Kidney epithelial cell (primary cell): Measurements from ENCODE around the gene LCE3C. TPM values are rescaled to one million over a fixed set of nuclear protein-coding genes. Genes with fewer than 3 reads are reported as not detected.

ENCODE experiments used
- DNase-seq: peaks from one replicate; pipeline ENCODE4 v3.0.0-alpha.2; 2010; ENCODE audit warnings: low read depth
- H3K27me3 ChIP-seq: 2 replicates; pipeline ENCODE4 v1.6.0; 2011; ENCODE audit warnings: low read length; ENCODE audit not compliant: control insufficient read depth, insufficient read depth
- H3K36me3 ChIP-seq: 2 replicates; pipeline ENCODE4 v1.5.1; 2011; ENCODE audit warnings: low read length; ENCODE audit not compliant: control insufficient read depth, insufficient read depth
- H3K4me3 ChIP-seq: 2 replicates; pipeline ENCODE4 v1.5.1; 2011; ENCODE audit warnings: low read depth, mild to moderate bottlenecking, control low read depth, low read length
- total RNA-seq: library from RNA; depleted of rRNA; stranded (reverse); fragments of >200 nt; gene quantifications from 2 replicates; pipeline ENCODE4 v1.2.3, GENCODE V29; 2015
- TF ChIP-seq, protein P1 (sequence below): IDR thresholded peaks from 2 replicates; pipeline ENCODE4 v1.5.1; 2011; ENCODE audit warnings: mild to moderate bottlenecking, moderate library complexity, low read length, control low read depth, inconsistent platforms; ENCODE audit not compliant: insufficient read depth, poor library complexity, severe bottlenecking

The LCE3C gene
- total RNA-seq, 1 donor from 2014 or later, result not detected

DNA sequence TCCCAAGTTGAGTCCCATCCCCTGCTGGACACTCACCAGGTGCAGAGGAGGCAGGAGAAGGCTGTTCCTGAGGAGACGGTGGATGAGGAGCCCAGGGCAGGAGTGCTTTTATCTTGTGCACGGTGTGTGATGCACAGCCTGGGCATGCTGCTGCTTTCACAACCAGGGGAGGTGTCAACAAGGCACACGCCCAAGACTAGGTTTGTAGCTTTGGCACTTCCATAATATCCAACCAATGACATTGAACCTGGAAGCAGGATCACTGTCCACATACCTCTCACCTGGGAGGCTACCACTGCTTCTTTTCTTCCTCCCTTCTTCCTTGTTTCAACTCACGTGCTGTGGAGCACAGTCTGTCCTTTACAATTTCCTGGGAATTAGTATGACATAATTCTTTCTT lies 19.6 kb upstream of the LCE3C start, which contains the start of gene LCE3D:
TSS of gene LCE3D (minus strand) at position 84 of the 400 bp plus-strand sequence. CDS start 580 bp downstream, outside the sequence.
- Histone ChIP-seq H3K36me3 (no peaks in the 10 kb centered on the region), H3K4me3 (no peak within 1 kb of the TSS), H3K27me3 (no peaks in the 10 kb centered on the region)
- no peak for DNase-seq
- TF ChIP-seq, protein P1, sequence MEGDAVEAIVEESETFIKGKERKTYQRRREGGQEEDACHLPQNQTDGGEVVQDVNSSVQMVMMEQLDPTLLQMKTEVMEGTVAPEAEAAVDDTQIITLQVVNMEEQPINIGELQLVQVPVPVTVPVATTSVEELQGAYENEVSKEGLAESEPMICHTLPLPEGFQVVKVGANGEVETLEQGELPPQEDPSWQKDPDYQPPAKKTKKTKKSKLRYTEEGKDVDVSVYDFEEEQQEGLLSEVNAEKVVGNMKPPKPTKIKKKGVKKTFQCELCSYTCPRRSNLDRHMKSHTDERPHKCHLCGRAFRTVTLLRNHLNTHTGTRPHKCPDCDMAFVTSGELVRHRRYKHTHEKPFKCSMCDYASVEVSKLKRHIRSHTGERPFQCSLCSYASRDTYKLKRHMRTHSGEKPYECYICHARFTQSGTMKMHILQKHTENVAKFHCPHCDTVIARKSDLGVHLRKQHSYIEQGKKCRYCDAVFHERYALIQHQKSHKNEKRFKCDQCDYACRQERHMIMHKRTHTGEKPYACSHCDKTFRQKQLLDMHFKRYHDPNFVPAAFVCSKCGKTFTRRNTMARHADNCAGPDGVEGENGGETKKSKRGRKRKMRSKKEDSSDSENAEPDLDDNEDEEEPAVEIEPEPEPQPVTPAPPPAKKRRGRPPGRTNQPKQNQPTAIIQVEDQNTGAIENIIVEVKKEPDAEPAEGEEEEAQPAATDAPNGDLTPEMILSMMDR, result no peak

DNA sequence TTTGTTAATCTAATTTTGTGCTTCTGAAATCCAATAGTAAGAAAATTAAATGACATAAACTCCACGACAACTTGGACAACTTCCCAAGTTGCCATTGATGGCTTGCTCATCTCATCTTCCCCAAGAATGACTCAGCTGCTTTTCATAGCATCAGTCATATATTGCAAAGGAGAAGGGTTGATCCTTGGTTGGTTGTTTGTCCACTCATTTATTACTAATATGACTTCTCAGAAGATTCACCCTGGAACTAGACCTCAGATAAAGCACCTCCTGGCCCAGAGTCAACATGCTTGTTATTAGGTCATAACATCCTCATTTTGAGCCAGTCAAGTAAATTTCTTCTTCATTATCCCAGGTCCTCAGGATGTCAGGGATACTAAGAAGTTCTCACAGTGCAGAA lies 17.4 kb upstream of the LCE3C start:
- TF ChIP-seq, protein P1, result no peak
- H3K36me3 ChIP-seq, result no peaks in the 10 kb centered on the region
- H3K27me3 ChIP-seq, result no peaks in the 10 kb centered on the region
- no peak for DNase-seq
- H3K4me3 ChIP-seq, result no peak overlapping the region

DNA sequence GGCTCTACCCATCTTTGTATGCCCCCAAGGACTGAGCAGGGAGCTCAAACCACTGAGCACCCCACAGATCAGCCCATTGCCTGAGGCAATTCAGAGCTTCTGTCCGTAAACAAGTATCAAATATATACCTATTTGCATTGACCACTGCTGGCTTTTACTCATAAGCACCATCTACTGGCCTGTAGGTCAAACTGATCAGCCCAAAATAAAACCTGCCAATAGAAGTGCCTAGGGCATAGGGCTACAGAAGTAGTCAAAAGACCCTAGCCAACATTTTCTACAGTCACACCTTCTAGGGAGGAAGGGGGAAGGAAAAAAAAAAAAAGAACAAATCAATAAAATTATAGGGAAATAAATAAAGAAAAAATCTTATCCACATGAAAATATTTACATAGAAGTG lies 14.4 kb upstream of the LCE3C start:
- Histone ChIP-seq H3K4me3 (no peak overlapping the region), H3K36me3 (no peaks in the 10 kb centered on the region), H3K27me3 (no peaks in the 10 kb centered on the region)
- TF ChIP-seq, protein P1, result peak; percentile 30
- no peak for DNase-seq

DNA sequence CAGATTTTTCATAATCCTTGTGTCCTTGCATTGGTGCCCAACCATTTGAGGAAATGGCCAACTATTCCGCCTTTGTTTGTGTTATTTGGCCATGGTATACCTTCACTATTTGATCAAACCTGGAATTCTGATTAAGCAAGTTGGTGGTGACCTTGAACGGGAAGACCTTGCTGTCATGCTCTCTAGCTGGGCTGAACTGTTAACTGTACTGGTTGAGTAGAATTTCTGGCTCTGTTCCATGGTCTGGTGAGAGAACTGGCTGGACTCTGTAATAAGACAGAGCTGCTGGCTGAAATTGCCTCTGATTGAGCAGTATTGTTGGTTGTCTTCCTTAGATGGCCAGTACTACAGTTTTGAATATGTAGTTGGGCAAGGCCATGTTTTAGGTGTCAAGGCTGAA lies 3.0 kb upstream of the LCE3C start:
- H3K36me3 ChIP-seq, result no peaks in the 10 kb centered on the region
- H3K27me3 ChIP-seq, result no peaks in the 10 kb centered on the region
- no peak overlapping the region for H3K4me3 ChIP-seq
- DNase-seq, result no peak
- TF ChIP-seq, protein P1, result no peak

DNA sequence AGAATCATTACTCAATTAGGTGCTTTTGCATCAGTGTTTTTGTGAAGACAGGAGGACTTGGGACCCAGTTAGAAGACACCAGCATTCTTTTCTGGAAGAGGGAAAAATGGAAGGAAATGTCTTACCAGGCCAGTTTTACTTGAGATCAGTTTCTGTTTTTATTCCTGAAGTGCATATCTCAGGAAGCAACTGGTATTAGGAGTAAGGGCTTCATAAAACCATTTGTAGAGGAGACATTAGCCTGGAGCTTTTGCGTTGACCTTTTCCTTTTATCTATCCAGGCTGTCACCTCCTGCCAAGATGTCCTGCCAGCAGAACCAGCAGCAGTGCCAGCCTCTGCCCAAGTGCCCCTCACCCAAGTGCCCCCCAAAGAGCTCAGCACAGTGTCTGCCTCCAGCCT lies 13.5 kb downstream of the LCE3C start, which contains the start of gene LCE3B:
TSS of gene LCE3B (plus strand) at position 301 of the 400 bp plus-strand sequence. CDS start at position 301, 0 bp downstream.
- Histone ChIP-seq H3K4me3 (no peak within 1 kb of the TSS), H3K36me3 (no peaks in the 10 kb centered on the region), H3K27me3 (no peaks in the 10 kb centered on the region)
- no peak for DNase-seq
- TF ChIP-seq, protein P1, result no peak

DNA sequence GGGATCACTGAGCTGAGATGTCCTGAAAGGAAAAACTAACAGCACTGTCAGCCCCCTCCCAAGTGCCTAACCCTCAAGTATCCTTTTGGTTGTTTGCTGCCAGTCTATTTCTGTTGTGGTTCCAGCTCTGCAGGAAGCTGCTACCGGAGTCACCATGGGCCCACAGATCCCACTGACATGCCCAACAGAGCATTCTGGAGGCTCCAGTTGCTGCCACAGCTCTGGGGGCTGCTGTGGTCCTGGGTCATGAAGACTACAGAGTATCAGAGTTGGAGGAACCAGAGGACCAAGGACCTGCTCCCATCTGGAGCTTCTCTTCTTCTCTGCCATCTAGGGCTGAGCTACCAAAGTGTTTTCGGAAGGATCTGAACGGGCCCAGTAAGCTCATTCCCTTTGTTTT lies 22.0 kb downstream of the LCE3C start:
- Histone ChIP-seq H3K27me3 (no peaks in the 10 kb centered on the region), H3K36me3 (no peaks in the 10 kb centered on the region), H3K4me3 (no peak overlapping the region)
- DNase-seq, result no peak
- TF ChIP-seq, protein P1, result no peak
